Measurements from ENCODE around the gene NUP133.
"Not testable (repeated sequence)": the region's sequence is repeated elsewhere in the genome, so short reads cannot be mapped to it uniquely, and the experiment has no call there.

NUP133 gene

GRCh38 chr1:229411434-229412055, 96.6 kb downstream of the NUP133 start:
- no peak for DNase-seq

- DNase-seq = no peak
Measured at GRCh38 chr1:229410692-229411433, 97.3 kb downstream of the NUP133 start.

- no peak for DNase-seq
Measured at GRCh38 chr1:229410370-229410691, 97.8 kb downstream of the NUP133 start.

- DNase-seq = no peak
Measured at GRCh38 chr1:229409616-229410369, 98.3 kb downstream of the NUP133 start.

GRCh38 chr1:229408458-229409037, 99.6 kb downstream of the NUP133 start:
- no peak for DNase-seq

- DNase-seq = no peak
Measured at GRCh38 chr1:229407206-229408026, 100.7 kb downstream of the NUP133 start.

- DNase-seq = no peak
Measured at GRCh38 chr1:229406798-229407197, 101.3 kb downstream of the NUP133 start.

GRCh38 chr1:229403573-229403972, 104.6 kb downstream of the NUP133 start:
- DNase-seq = no peak

- DNase-seq = no peak
Measured at GRCh38 chr1:229402993-229403392, 105.1 kb downstream of the NUP133 start.

- not testable (repeated sequence) for DNase-seq
Measured at GRCh38 chr1:229402329-229402728, 105.8 kb downstream of the NUP133 start.

GRCh38 chr1:229397762-229398161, 110.4 kb downstream of the NUP133 start:
- DNase-seq = no peak

- no peak for DNase-seq
Measured at GRCh38 chr1:229396585-229397206, 111.4 kb downstream of the NUP133 start.

- DNase-seq = not testable (repeated sequence)
Measured at GRCh38 chr1:229394517-229394916, 113.6 kb downstream of the NUP133 start.

- DNase-seq = no peak
Measured at GRCh38 chr1:229392936-229393335, 115.2 kb downstream of the NUP133 start.

Data from stimulated activated CD4-positive, alpha-beta T cell treated with anti-CD3 and anti-CD28 coated beads, Interleukin-2, amount 100 ng/mL, for 24 hours (primary cell).